ENCODE results near the gene NTN1. TPM values are rescaled to one million over a fixed set of nuclear protein-coding genes. Genes with fewer than 3 reads are reported as not detected.

NTN1 gene
- total RNA-seq, 1 experiment from 2014 or later, result 4.2 TPM

GRCh38 chr17:9192010-9192409 lies 170.7 kb downstream of the NTN1 start:
- ChIA-PET POLR2A (no interaction called here), CTCF (interaction anchor here (0.7 to 1.3 kb wide), 2 partner anchors 194 to 198 kb away, joined by 3 read pairs; no protein-coding TSS in a partner anchor), RAD21 (ENCODE audit: low non-redundant PET in 1 of 2, low total read pairs in 2 of 2, uncharacterized antibody in 2 of 2, unreplicated experiment in 2 of 2) (no interaction called here)
- DNase-seq (ENCODE audit: low read depth, low spot score) (no peak), ATAC-seq (no peak)
- BruUV-seq (replicated peaks), result no TSS peak
- no peak overlapping the region for H2AFZ ChIP-seq (ENCODE audit: low read depth, low read length, poor library complexity, severe bottlenecking)
- H3K27me3 ChIP-seq (ENCODE audit: insufficient read depth, low read length), result no peaks in the 10 kb centered on the region
- intact Hi-C loops (cut with micrococcal nuclease), result no loop called here
- H3K9me3 ChIP-seq (ENCODE audit: control insufficient read depth in 1 of 2, insufficient read depth in 1 of 2, low read depth in 1 of 2, low read length in 2 of 2), result no peaks in the 10 kb centered on the region
- H3K9ac ChIP-seq (ENCODE audit: low read length), result no peak overlapping the region
- no peak overlapping the region for H3K27ac ChIP-seq (ENCODE audit: low read depth, low read length)
- no peaks in the 10 kb centered on the region for H3K36me3 ChIP-seq (ENCODE audit: control insufficient read depth in 1 of 2, insufficient read depth in 2 of 2, low read length in 2 of 2)
- TF ChIP-seq EZH2phosphoT487 (IDR thresholded peaks at IDR 0.05; ENCODE audit: borderline replicate concordance) (no peak), SIN3A (IDR thresholded peaks at IDR 0.05; ENCODE audit: low read depth) (no peak), EZH2 (IDR thresholded peaks at IDR 0.05) (no peak), CEBPB (IDR thresholded peaks at IDR 0.05; ENCODE audit: low read depth) (no peak), POLR2AphosphoS5 (IDR thresholded peaks at IDR 0.05; ENCODE audit: low read depth, low read length) (no peak), JUND (IDR thresholded peaks at IDR 0.05) (no peak), REST (IDR thresholded peaks at IDR 0.05; ENCODE audit: low read depth) (no peak), SP1 (IDR thresholded peaks at IDR 0.05; ENCODE audit: low read depth) (no peak), CBX3 (IDR thresholded peaks at IDR 0.05; ENCODE audit: low read depth) (no peak), POLR2A (IDR thresholded peaks at IDR 0.05; ENCODE audit: borderline replicate concordance, extremely low read depth, insufficient read depth, insufficient read length) (no peak), RAD21 (IDR thresholded peaks at IDR 0.05; ENCODE audit: low read depth) (no peak), TCF7L2 (IDR thresholded peaks at IDR 0.05; ENCODE audit: borderline replicate concordance, extremely low read depth, insufficient read depth, insufficient read length) (no peak)
- no peaks in the 10 kb centered on the region for H4K20me1 ChIP-seq (ENCODE audit: insufficient read depth)
- no peak overlapping the region for H3K4me2 ChIP-seq (ENCODE audit: low read length)
- H3K4me3 ChIP-seq (replicated peaks in 1 of 2; ENCODE audit: low read depth in 1 of 2, low read length in 2 of 2), result no peak overlapping the region
- no peaks in the 10 kb centered on the region for H3K9me2 ChIP-seq (ENCODE audit: insufficient read depth)
- H3K79me2 ChIP-seq (ENCODE audit: insufficient read depth, low read length), result no peaks in the 10 kb centered on the region
- peaks cover 9 to 12% of the 10 kb centered on the region in 2 experiments for H3K4me1 ChIP-seq (ENCODE audit: control insufficient read depth in 1 of 2, insufficient read depth in 2 of 2, low read length in 2 of 2)

Data from HCT116 (cell line).